ENCODE data around the gene AP4B1. TPM values are rescaled to one million over a fixed set of nuclear protein-coding genes. Genes with fewer than 3 reads are reported as not detected.
"Not testable (repeated sequence)": the region's sequence is repeated elsewhere in the genome, so short reads cannot be mapped to it uniquely, and the experiment has no call there.

Gene AP4B1
- total RNA-seq, 6 experiments from 2014 or later = 12.6 to 14.0 (median 13.3) TPM

DNA sequence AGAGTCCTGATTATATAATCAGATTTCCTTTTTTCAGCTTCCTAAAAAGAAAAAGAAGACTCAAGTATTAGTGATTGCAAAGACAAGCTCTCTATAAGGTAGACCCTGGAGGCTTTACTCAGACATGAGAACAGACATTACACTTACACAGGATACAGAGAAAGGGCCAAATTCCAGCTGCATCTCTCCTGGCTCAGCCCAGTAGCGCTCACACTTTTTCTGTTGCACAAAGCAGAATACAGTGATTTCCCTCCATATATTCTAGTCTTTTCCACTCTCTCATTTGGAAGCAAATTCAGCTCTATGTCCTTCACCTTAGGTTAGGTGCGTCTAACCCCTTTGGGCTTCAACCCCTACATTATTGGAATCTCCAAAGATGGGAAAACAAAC is 48.2 kb downstream of the AP4B1 start:
- TF ChIP-seq, protein P1, sequence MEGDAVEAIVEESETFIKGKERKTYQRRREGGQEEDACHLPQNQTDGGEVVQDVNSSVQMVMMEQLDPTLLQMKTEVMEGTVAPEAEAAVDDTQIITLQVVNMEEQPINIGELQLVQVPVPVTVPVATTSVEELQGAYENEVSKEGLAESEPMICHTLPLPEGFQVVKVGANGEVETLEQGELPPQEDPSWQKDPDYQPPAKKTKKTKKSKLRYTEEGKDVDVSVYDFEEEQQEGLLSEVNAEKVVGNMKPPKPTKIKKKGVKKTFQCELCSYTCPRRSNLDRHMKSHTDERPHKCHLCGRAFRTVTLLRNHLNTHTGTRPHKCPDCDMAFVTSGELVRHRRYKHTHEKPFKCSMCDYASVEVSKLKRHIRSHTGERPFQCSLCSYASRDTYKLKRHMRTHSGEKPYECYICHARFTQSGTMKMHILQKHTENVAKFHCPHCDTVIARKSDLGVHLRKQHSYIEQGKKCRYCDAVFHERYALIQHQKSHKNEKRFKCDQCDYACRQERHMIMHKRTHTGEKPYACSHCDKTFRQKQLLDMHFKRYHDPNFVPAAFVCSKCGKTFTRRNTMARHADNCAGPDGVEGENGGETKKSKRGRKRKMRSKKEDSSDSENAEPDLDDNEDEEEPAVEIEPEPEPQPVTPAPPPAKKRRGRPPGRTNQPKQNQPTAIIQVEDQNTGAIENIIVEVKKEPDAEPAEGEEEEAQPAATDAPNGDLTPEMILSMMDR (IDR thresholded peaks at IDR 0.05) = no peak
- Mint-ChIP-seq H3K36me3 (ENCODE audit: low read depth) (no peaks in the 10 kb centered on the region), H3K27me3 (ENCODE audit: insufficient read depth) (peaks cover 4% of the 10 kb centered on the region; the same call in 1 of the 2 replicates), H3K27ac (no peak overlapping the region), H3K4me1 (ENCODE audit: low read depth) (peaks cover 42% of the 10 kb centered on the region), H3K9me3 (no peaks in the 10 kb centered on the region), H3K4me3 (no peak overlapping the region)
- no peak for DNase-seq

DNA sequence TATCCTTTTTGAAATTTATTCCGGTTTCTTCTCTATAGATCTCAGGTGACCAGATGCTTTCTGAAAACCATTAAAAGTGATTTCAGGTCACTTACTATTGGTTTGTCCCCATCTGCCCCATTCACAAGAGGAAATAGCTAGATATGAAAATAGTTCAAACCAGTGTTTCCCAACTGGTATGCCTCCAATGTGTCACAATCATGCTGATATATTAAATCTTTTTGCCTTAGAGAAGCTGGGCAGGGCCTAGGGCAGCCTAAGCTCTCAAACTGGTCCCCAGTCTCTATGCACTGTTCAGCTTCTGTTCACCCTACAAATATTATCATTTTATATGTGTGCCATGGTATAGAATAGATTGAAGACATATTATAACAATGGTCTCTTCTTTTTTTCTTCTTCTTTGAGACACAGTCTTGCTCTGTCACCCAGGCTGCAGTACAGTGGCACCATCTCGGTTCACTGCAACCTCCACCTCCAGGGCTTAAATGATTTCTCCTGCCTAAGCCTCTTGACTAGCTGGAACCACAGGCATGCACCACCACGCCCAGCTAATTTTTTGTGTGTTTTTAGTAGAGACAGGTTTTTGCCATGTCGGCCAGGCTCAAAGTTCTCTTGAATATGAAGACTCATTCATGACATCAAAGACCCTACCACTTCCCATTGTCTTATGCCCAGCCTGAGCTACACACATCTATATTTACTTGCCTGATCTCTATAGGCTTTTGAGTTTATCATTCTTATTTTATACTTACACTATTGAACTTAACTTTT is 48.8 kb downstream of the AP4B1 start:
- TF ChIP-seq, protein P1 (IDR thresholded peaks at IDR 0.05) = no peak
- H3K9me3 Mint-ChIP-seq = no peaks in the 10 kb centered on the region
- H3K4me3 Mint-ChIP-seq = no peak overlapping the region
- peaks cover 4% of the 10 kb centered on the region; the same call in 1 of the 2 replicates for H3K27me3 Mint-ChIP-seq (ENCODE audit: insufficient read depth)
- peaks cover 36% of the 10 kb centered on the region for H3K4me1 Mint-ChIP-seq (ENCODE audit: low read depth)
- peak; percentile 6 for DNase-seq
- H3K27ac Mint-ChIP-seq = no peak overlapping the region
- H3K36me3 Mint-ChIP-seq (ENCODE audit: low read depth) = no peaks in the 10 kb centered on the region

DNA sequence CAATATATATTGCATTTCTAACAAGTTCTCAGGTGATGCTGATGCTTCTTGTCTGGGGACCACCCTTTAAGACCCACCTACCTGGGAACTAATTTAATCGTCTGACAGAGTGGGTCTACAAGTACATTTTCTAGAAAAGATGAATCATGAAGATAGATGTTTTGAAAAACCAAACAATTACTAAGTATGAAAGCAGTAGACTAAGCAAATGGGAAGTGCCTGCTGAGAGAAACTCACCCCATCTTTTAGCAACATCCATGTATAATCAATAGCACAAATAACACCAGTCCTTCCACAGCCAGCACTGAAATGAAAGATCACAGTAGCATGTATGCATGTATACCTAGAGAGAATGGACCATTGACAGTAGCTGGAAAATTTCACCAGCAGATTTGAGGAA is 50.4 kb downstream of the AP4B1 start:
- Mint-ChIP-seq H3K36me3 (ENCODE audit: low read depth) (no peaks in the 10 kb centered on the region), H3K27ac (no peak overlapping the region), H3K4me3 (no peak overlapping the region), H3K4me1 (ENCODE audit: low read depth) (peaks cover 20% of the 10 kb centered on the region), H3K9me3 (no peaks in the 10 kb centered on the region), H3K27me3 (ENCODE audit: insufficient read depth) (no peaks in the 10 kb centered on the region)
- no peak for DNase-seq
- TF ChIP-seq, protein P1 (IDR thresholded peaks at IDR 0.05) = no peak

DNA sequence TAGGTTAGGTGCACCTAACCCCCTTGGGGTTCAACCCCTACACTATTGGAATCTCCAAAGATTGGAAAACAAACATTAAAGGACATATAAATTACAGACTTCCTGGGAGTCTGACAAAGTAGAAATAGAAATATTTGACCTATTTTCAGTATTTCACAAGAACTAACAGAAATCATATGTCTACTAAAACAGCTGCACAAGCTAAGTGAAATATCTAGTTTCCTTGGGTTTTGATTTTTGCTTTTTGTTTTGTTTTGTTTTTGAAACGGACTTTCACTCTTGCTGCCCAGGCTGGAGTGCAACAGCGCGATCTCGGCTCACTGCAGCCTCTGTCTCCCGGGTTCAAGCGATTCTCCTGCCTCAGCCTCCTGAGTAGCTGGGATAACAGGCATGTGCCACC is 51.9 kb downstream of the AP4B1 start:
- H3K36me3 Mint-ChIP-seq (ENCODE audit: low read depth); H3K27ac Mint-ChIP-seq; H3K4me3 Mint-ChIP-seq; H3K9me3 Mint-ChIP-seq; DNase-seq; H3K27me3 Mint-ChIP-seq (ENCODE audit: insufficient read depth): not testable (repeated sequence)
- peaks cover 14% of the 10 kb centered on the region for H3K4me1 Mint-ChIP-seq (ENCODE audit: low read depth)

DNA sequence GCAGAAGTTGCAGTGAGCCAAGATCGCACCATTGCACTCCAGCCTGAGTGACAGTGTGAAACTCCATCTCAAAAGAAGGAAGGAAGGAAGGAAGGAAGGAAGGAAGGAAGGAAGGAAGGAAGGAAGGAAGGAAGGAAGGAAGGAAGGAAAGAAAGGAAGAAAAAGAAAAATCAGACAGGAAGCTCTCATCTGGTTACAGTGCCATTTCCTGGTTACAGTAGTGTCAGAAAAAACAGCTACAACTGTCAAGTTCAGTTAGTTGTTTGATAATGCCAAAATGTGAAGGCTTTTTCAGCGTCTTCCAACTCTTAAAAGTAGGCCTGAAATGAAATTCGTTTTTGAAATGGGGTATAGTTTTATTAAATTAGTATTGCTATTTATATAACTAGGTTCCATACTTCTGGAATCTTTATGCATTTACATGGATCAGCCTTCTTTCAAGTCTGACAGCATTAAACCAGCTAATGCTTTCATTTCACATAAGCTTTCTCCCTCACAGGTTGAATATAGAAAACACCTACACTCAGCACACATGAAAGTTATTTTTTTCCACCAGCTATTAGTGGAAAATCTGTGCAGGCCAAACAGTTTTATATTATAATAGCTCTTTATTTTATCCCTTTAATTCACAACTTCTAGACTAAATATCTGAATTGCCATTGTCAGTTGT is 54.3 kb downstream of the AP4B1 start:
- no peaks in the 10 kb centered on the region for H3K27me3 Mint-ChIP-seq (ENCODE audit: insufficient read depth)
- H3K9me3 Mint-ChIP-seq = peaks cover 13% of the 10 kb centered on the region
- no peaks in the 10 kb centered on the region for H3K4me1 Mint-ChIP-seq (ENCODE audit: low read depth)
- H3K36me3 Mint-ChIP-seq (ENCODE audit: low read depth) = peaks cover 21% of the 10 kb centered on the region
- no peak overlapping the region for H3K4me3 Mint-ChIP-seq
- H3K27ac Mint-ChIP-seq = no peak overlapping the region
- DNase-seq = no peak
- TF ChIP-seq, protein P1 (IDR thresholded peaks at IDR 0.05) = no peak

DNA sequence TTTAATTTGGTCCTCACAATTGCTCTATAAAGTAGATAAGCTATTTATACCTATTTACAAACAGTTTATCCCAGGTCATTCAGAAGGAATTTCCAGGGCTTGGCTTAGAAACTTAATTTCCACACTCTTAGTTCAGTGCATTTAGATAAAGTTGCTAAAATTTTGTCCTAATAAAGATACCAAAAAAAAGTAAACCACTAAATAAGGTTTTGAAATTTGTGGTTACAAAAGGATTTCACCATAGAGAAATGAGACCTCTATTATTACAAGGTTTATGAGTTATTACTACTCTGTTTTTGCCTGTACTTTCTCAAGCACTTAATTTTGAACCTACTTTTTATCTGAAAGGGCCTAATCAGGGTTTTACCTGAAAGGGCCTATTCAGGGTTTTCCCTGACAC is 55.5 kb downstream of the AP4B1 start:
- Mint-ChIP-seq H3K36me3 (ENCODE audit: low read depth) (peaks cover 21% of the 10 kb centered on the region), H3K9me3 (peaks cover 13% of the 10 kb centered on the region), H3K27me3 (ENCODE audit: insufficient read depth) (no peaks in the 10 kb centered on the region), H3K27ac (no peak overlapping the region), H3K4me3 (no peak overlapping the region), H3K4me1 (ENCODE audit: low read depth) (no peaks in the 10 kb centered on the region)
- TF ChIP-seq, protein P1 (IDR thresholded peaks at IDR 0.05) = no peak
- DNase-seq = no peak

Measured in HFFc6 (cell line).